ENCODE measurements around the gene PRKN.
A peak's percentile ranks its signal among the peaks of the same experiment; 100 is the strongest.
"Not testable (repeated sequence)": the region's sequence is repeated elsewhere in the genome, so short reads cannot be mapped to it uniquely, and the experiment has no call there.

The PRKN gene

DNA sequence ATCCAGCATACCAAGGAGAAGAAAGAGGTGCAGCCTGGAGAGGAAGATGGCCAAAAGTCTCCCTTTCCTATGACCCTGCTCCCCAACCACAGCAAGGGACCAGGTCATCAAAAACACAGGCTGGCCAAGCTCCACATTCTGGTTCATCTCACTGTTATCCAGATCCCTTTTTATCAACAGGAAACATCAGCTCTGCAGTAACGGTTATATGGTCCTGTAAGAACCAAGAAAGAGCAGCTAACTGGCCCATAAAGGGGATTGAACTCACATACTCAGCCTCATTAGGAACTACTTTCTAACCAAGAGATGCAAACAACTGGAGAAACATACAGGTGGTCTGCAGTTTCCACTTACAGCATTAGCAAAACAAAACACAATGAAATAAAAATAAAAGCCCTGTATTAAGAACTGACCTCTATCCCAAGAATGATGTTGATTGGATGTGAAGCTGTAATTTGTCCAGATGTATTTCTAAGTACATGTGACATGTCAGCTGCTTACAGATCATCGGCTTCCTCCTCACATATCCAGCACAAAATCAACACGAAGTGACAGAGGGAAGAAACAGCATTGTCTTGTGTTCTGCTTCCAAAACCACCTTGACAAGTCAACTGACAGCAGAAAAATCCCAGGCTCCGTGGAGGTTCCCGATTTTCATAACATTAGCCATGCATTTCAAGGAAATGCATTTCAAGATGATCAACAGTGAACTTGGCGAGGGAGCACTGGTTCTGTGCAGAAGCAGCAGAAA, 896.5 kb downstream of the PRKN start:
- DNase-seq, result no peak

GRCh38 chr6:161829291-161829729, 898.3 kb downstream of the PRKN start:
- no peak for DNase-seq

DNA sequence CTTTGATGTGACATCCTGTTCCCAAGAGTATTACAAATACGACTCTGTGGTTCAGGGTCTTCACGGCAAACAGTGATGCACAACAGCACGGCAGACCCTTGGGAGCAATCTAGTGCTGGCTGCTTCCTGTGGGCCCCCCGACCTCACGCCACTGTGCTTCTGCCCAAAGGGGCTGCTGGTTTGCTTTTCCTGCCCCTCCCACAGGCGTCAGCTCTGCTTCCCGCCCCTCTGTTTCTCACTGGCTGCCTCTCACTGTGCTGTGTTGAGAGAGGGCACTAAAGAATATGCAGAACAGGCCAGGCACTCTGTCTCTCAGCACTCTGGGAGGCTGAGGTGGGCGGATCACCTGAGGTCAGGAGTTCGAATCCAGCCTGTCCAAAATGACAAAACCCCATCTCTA, 899.2 kb downstream of the PRKN start:
- no peak for DNase-seq

GRCh38 chr6:161826512-161826911, 901.1 kb downstream of the PRKN start:
- no peak for DNase-seq

GRCh38 chr6:161822204-161822603, 905.4 kb downstream of the PRKN start:
- not testable (repeated sequence) for DNase-seq

DNA sequence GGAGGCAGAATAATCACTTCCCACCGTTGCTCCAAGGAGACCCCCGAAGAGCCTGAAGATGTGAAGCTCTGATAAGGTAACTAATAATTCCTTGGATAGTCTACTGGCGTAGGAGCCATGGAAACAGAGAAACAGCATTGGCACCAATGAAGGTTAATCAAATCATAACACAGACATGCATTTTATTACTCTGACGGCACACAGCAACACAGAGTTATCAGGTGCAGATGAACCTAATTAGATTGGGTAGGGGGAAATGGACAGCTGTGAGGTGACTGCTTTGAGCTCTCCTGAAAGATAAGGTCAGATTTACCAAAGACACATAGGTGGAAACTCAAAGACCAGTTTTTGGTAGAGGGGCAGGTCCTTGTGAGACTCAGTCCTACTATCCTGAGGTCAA, 909.7 kb downstream of the PRKN start:
- DNase-seq, result no peak

DNA sequence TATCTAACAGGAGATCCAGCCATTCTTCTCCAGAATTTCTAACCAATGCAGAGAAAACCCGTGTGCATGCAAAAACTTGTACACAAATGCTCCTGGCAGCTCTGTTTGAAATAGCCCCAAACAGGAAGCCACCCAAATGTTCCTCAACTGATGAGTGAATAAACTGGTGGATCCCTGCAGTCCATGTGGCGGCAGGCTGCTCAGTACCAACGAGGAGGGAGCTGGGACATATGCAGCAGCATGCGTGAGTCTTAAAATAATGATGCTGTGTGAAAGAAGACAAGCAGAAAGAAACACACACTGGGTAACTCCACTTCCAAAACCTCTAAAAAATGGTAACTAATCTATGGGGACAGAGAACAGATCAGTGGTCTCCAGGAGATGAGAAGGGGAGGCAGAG, 911.6 kb downstream of the PRKN start:
- no peak for DNase-seq

- DNase-seq, result no peak
Measured at GRCh38 chr6:161813156-161813555, 914.4 kb downstream of the PRKN start.

DNA sequence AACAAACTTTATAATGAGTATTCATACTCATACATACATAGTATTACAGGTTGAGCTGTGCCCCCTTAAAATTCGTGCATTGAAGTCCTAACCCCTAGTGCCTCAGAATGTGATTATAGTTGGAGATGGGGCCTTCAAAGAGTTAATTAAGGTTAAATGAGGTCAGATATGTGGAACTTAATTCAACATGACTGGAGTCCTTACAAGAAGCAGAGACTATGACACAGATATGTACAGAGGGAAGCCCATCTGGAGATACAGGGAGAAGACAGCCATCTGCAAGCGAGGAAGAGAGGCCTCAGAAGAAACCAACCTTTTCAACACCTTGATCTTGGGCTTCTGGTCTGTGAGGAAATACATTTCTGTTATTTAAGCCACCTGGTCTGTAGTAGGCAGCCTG, 917.6 kb downstream of the PRKN start:
- DNase-seq, result no peak

DNA sequence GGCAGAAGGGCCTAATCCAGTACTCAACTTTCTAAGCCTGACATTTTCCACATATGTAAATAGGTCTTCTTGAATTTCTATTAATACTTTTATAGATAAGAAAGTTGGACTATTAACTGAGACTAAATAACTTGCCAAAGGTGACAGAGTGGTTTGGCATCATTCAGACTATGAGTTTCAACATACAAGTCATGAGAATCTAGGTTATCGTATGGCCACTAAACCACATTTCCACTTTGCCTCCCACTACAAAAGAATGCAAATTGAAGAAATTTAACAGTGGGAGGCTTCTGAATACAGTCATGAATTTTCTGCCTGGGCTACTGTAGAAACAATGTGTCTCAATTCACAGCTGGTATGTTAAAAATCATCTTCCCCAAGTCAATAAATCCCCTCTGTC, 922.7 kb downstream of the PRKN start:
- DNase-seq, result no peak

GRCh38 chr6:161803131-161803530, 924.4 kb downstream of the PRKN start:
- no peak for DNase-seq

- no peak for DNase-seq
Measured at GRCh38 chr6:161802231-161802630, 925.3 kb downstream of the PRKN start.

DNA sequence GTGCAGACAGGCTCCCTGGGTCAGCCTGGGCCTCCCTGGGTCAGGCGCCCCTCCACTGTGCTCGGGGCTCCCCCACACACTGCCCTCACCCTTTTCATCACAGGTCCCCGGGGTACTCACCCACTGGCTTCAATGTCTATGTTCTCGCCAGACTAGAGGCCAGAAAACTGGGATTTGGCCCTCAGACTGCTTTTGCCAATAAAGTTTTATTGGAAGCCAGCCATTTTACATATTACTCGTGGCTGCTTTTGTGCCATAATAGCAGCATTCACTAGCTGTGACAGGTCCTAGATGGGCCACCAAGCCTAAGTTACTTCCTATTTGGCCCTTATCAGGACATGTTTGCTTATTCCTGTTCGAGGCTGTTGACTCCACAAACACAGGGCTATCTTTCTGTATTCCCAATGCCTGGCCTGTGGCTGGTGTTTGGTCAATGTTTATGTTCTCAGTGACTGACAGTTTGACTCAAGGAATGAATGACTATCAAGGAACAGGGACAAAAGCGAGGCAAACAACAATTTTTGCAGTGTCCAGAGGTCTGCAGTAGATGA, 928.6 kb downstream of the PRKN start:
- DNase-seq, result no peak

DNA sequence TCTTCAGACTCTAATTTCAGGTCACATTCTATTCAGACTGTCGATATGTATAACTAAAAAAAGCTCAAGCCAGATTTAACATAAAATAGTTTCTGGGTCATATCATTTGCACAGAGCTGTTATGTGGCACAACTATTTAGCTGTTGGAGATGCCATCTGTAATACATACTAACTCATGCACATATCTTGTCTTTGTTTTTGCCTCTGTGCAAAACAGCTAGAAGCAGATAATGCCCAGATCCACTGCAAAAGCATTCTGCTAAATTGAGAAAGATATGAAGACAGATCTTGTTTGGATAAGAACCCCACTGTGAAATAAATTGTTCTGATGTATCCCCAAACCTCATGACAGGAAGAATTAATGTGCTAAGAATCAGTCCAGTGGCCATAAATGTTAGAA, 930.9 kb downstream of the PRKN start:
- DNase-seq, result no peak

GRCh38 chr6:161792851-161793493, 934.6 kb downstream of the PRKN start:
- DNase-seq, result no peak

DNA sequence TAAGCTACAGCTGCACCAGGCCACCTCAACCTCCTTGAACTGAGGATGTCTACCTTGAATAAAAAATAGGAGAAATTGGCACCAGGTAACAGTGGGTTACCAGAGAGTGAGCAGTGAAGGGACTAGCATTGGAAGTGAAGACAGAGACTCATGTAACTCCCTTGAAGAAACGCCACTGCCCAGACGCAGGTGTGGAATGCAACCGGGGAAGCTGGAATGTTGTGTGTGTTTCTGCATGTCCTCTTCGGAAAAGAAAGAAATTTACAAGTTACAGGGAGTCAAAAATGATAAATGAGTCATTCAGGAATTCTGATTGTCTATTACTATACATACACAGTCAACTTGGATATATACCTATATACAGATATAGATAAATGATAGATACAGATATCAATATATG, 939.0 kb downstream of the PRKN start:
- no peak for DNase-seq

DNA sequence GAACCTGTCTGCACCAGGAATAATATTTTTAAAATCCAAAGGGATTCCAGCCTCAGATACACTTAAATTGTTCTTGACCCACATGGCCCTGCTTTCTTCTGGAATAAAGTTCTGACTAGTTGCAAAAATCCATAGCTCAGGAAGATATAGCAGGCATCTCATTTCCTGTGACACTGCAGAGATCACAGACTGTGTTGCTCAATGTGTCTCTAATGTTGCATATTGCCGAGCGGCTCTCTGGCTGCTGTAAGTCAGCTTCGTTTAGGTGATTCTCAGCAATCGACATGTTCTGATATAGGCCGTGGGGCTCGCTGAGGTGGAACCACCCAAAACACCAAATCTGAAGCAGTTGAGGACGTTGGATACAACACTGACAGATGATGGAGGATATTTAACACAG, 955.4 kb downstream of the PRKN start:
- DNase-seq, result no peak

GRCh38 chr6:161761966-161762365, 965.6 kb downstream of the PRKN start:
- DNase-seq, result no peak

- DNase-seq, result no peak
Measured at GRCh38 chr6:161755080-161755479, 972.5 kb downstream of the PRKN start.

GRCh38 chr6:161750686-161751085, 976.9 kb downstream of the PRKN start:
- DNase-seq, result no peak

- DNase-seq, result no peak
Measured at GRCh38 chr6:161749576-161749975, 978.0 kb downstream of the PRKN start.

DNA sequence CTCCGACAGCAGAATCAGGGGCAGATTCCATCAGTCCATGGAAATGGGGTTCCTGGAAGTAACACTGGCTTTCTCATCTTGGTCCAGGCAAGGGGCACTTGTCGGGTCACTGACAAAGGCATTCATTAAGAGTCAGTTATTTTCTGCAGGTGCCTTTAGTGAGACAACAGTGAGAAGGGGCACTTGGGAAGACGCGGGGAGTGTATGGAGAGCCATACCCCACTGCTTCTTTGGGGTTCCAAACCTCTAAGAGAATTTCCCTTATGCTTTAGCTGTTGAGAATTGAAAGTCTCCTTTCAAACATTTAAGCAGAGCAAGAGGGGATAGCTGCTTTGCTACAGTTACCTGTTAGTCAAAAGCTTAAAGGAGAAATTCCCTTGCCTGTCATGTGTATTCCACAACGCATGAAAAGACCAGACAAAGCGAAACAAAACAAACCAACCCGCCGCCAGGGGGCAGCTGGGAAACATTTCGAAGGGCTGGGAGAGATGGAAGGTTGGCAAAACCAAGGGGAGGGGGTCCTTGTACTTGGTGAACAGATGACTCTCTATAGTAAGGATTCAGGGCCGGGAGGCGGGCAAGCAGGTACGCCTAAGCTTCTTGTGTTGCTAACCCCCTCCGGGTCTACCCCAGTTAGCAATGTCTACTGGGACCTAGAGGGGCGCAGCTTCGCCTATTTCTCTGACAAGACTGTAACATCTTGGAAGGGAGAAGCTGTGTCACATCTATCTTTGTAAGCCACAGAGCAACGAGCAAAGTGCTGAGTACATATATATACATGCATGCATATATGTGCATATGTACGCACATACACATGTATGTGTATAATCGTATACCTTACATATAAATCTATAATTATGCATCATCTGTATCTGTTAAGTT, 978.8 kb downstream of the PRKN start:
- peak; percentile 2 for DNase-seq

DNA sequence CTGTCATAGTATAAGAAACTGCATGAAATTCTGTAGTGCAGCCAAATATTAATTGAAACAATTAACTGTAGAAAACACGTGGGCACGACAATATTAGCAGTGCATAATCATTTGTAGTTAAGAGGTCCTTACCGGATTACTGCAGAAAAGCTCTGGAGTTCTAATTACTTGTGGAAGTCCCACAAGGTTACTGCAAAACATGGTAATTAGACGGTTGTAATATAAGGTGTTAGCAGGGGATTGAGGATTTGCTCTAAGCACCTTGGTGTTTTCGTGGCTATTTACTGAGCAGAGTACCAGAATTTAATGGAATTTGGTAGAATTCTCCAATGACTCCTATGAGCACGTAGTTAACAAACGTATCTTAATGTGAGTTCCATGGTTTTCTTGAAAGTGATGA, 980.1 kb downstream of the PRKN start:
- DNase-seq, result no peak

Measured in activated CD4-positive, alpha-beta T cell treated with anti-CD3 and anti-CD28 coated beads, Interleukin-2, amount 50 U/mL, for 16 hours (primary cell).